ENCODE measurements around the gene ZYG11B.
"Not testable (repeated sequence)": the region's sequence is repeated elsewhere in the genome, so short reads cannot be mapped to it uniquely, and the experiment has no call there.

ZYG11B gene

GRCh38 chr1:52726265-52727113, at the start of gene ZYG11B:
TSS of gene ZYG11B (plus strand) at chr1:52726453. CDS start at chr1:52726654, 201 bp downstream.
- peak; percentile 83 for DNase-seq

- DNase-seq: no peak
Measured at GRCh38 chr1:52677076-52677806, 49.0 kb upstream of the ZYG11B start.

- DNase-seq: no peak
Measured at GRCh38 chr1:52679048-52679447, 47.2 kb upstream of the ZYG11B start.

- no peak for DNase-seq
Measured at GRCh38 chr1:52679498-52679897, 46.8 kb upstream of the ZYG11B start.

- DNase-seq: no peak
Measured at GRCh38 chr1:52680353-52680752, 45.9 kb upstream of the ZYG11B start.

- DNase-seq: no peak
Measured at GRCh38 chr1:52681136-52681535, 45.1 kb upstream of the ZYG11B start.

GRCh38 chr1:52683367-52683940, 42.8 kb upstream of the ZYG11B start:
- no peak for DNase-seq

- no peak for DNase-seq
Measured at GRCh38 chr1:52684545-52684944, 41.7 kb upstream of the ZYG11B start.

- not testable (repeated sequence) for DNase-seq
Measured at GRCh38 chr1:52686261-52686751, 39.9 kb upstream of the ZYG11B start.

GRCh38 chr1:52686830-52687229, 39.4 kb upstream of the ZYG11B start:
- no peak for DNase-seq

- no peak for DNase-seq
Measured at GRCh38 chr1:52691821-52692220, 34.4 kb upstream of the ZYG11B start.

GRCh38 chr1:52692697-52693096, 33.6 kb upstream of the ZYG11B start:
- no peak for DNase-seq

GRCh38 chr1:52693351-52693750, 32.9 kb upstream of the ZYG11B start:
- not testable (repeated sequence) for DNase-seq

- DNase-seq: no peak
Measured at GRCh38 chr1:52693843-52694242, 32.4 kb upstream of the ZYG11B start.

GRCh38 chr1:52695627-52696026, 30.6 kb upstream of the ZYG11B start:
- no peak for DNase-seq

GRCh38 chr1:52697795-52698674, 28.2 kb upstream of the ZYG11B start, which contains the start of gene COA7:
TSS of gene COA7 (minus strand) at chr1:52698347. CDS start at chr1:52698326, 21 bp downstream.
- DNase-seq: peak; percentile 45

GRCh38 chr1:52702886-52703787, 23.1 kb upstream of the ZYG11B start:
- DNase-seq: no peak

GRCh38 chr1:52706136-52706670, 20.1 kb upstream of the ZYG11B start:
- no peak for DNase-seq

- DNase-seq: no peak
Measured at GRCh38 chr1:52706941-52707926, 19.0 kb upstream of the ZYG11B start.

Measured in GOT3 (cell line).